ENCODE results near the gene ZC3H4. TPM values are rescaled to one million over a fixed set of nuclear protein-coding genes. Genes with fewer than 3 reads are reported as not detected.
A peak's percentile ranks its signal among the peaks of the same experiment; 100 is the strongest.

ZC3H4 gene
- total RNA-seq, 6 experiments from 2014 or later: 8.3 to 19.1 (median 15.1) TPM

DNA sequence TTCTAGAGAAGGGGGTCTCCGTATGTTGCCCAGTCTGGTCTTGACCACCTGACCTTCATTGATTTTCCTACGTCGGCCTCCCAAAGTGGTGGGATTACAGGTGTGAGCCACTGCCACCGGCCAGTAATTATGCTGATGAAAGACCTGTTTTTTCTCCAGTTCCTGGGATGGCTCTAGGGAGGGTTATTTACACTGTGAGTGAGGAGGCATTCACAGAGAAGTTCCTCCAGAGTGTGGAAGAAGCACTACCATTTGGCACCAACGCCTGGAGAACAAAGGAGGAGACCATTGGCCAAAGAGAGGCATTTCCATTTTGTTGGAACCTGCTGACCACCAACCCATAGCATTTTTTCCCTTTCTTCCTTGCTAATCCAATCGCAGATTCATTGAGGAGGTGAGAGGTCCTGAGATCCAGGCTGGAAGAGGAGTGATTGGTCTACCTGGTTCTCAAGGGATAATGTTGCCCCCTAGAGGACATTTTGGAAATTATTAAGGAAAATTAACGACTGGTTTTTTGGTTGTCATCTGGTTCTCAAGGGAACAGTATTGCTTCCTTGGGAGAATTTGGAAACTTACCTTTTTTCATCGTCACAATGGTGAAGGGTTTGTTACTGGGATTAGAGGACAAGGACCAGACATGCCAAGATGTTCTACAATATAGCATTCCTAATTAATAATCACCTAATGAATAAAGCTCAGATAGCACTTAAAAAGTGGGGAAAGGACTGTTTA is 11.5 kb upstream of the ZC3H4 start:
- Histone ChIP-seq H3K9me3 (no peaks in the 10 kb centered on the region), H3K36me3 (no peaks in the 10 kb centered on the region), H3K27ac (no peak overlapping the region), H3K27me3 (no peaks in the 10 kb centered on the region), H3K4me3 (no peak overlapping the region), H3K4me1 (no peaks in the 10 kb centered on the region)
- intact Hi-C loops (cut with DNase I): loop anchor here (5.0 to 10.0 kb wide), 2 partner anchors 43 to 50 kb away; no protein-coding TSS in a partner anchor
- DNase-seq: no peak
- TF ChIP-seq, protein P1, sequence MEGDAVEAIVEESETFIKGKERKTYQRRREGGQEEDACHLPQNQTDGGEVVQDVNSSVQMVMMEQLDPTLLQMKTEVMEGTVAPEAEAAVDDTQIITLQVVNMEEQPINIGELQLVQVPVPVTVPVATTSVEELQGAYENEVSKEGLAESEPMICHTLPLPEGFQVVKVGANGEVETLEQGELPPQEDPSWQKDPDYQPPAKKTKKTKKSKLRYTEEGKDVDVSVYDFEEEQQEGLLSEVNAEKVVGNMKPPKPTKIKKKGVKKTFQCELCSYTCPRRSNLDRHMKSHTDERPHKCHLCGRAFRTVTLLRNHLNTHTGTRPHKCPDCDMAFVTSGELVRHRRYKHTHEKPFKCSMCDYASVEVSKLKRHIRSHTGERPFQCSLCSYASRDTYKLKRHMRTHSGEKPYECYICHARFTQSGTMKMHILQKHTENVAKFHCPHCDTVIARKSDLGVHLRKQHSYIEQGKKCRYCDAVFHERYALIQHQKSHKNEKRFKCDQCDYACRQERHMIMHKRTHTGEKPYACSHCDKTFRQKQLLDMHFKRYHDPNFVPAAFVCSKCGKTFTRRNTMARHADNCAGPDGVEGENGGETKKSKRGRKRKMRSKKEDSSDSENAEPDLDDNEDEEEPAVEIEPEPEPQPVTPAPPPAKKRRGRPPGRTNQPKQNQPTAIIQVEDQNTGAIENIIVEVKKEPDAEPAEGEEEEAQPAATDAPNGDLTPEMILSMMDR (IDR thresholded peaks at IDR 0.05): peak; percentile 58 to 86 (median 64)
- no peak for TF ChIP-seq POLR2A (IDR thresholded peaks at IDR 0.05)
- ATAC-seq: peak; percentile 82 to 94 (median 87)
- WGBS (ENCODE audit: insufficient coverage, low coverage, low lambda C conversion rate, missing lambda C conversion rate): 23% methylated on average over 8 of the region's 8 CpGs

DNA sequence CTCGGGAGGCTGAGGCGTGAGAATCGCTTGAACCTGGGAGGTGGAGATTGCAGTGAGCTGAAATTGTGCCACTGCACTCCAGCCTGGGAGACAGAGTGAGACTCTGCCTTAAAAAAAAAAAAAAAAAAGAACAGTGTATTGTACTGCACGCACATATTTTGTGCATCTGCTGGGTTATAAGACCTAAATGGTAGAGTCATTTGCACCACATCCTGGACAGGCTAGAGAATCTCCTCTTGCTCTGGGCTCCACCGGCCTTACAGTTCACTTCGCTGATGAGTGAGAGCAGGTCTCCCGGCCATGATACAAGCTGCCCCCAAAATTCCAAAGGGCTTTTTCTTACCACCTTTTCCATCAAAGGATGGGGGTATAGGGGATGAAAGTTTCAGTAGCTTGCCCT is 9.8 kb upstream of the ZC3H4 start:
- H3K27ac ChIP-seq: no peak overlapping the region
- H3K9me3 ChIP-seq: no peaks in the 10 kb centered on the region
- intact Hi-C loops (cut with DNase I): loop anchor here (5.0 to 10.0 kb wide), 2 partner anchors 41 to 49 kb away; no protein-coding TSS in a partner anchor
- H3K27me3 ChIP-seq: no peaks in the 10 kb centered on the region
- WGBS (ENCODE audit: insufficient coverage, low coverage, low lambda C conversion rate, missing lambda C conversion rate): 88% methylated on average over 6 of the region's 7 CpGs
- DNase-seq (no peak), ATAC-seq (no peak)
- no peaks in the 10 kb centered on the region for H3K4me1 ChIP-seq
- no peak overlapping the region for H3K4me3 ChIP-seq
- H3K36me3 ChIP-seq: no peaks in the 10 kb centered on the region
- TF ChIP-seq POLR2A (IDR thresholded peaks at IDR 0.05): no peak
- TF ChIP-seq, protein P1 (IDR thresholded peaks at IDR 0.05): no peak

DNA sequence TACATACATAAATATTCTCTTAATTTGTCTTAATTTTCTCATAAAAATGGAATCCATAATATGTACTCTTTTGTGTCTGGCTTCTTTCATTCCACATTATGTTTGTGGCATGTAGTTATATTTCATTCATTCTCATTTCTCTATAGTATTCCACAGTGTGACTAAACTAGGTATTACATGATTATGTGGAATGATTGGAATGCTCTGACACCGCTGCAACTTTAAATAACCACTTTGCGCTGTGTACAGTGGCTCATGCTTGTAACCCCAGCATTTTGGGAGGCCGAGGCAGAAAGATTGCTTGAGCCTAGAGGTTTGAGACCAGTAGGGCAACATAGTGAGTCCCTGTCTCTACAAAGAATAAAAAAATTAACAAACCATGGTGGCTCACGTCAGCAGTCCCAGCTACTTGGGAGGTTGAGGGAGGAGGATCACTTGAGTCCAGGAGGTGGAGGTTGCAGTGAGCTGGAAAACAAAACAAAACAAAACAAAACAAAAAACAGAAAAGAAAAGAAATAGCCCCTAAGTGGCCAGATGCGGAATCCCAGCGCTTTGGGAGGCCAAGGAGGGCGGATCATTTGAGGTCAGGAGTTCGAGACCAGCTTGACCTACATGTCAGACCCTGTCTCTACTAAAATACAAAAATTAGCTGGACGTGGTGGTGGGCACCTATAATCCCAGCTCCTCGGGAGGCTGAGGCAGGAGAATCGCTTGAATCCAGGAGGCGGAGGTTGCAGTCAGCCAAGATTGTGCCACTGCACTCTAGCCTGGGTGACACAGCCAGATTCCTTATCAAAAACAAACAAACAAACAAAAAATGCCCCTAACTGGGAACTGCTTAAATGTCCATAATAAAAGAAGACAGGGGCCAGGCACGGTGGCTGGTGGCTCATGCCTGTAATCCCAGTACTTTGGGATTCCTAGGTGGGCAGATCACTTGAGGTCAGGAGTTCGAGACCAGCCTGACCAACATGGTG is 9.1 kb upstream of the ZC3H4 start:
- DNase-seq (no peak), ATAC-seq (peak in 1 of 4 donors; percentile 20)
- H3K4me3 ChIP-seq: no peak overlapping the region
- WGBS (ENCODE audit: insufficient coverage, low coverage, low lambda C conversion rate, missing lambda C conversion rate): 75% methylated on average over 13 of the region's 14 CpGs
- no peaks in the 10 kb centered on the region for H3K9me3 ChIP-seq
- intact Hi-C loops (cut with DNase I): loop anchor here (5.0 to 10.0 kb wide), 2 partner anchors 40 to 48 kb away; no protein-coding TSS in a partner anchor
- H3K4me1 ChIP-seq: no peaks in the 10 kb centered on the region
- H3K27me3 ChIP-seq: no peaks in the 10 kb centered on the region
- TF ChIP-seq POLR2A (IDR thresholded peaks at IDR 0.05): no peak
- TF ChIP-seq, protein P1 (IDR thresholded peaks at IDR 0.05): no peak
- no peak overlapping the region for H3K27ac ChIP-seq
- no peaks in the 10 kb centered on the region for H3K36me3 ChIP-seq

DNA sequence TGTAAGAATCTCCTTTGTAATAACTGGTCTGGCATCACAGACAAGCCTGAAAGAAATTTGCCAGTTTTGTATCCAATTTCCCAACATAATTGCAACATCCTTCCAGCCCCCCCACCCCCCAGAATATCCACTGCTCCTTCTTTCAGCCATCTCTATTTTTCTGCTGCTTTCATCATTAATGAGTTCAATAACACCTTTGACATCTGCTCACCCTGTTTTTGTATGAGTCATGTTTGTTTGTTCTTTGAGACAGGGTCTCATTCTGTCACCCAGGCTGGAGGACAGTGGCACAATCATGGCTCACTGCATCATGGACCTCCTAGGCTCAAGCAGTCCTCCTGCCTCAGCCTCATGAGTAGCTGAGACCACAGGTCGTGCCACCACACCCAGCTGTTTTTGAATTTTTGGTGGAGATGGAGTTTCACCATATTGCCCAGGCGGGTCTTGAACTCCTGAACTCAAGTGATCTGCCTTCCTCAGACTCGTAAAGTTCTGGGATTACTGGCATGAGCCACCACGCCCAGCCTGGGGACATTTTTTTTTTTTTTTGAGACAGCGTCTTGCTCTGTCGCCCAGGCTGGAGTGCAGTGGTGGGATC is 7.0 kb upstream of the ZC3H4 start:
- Histone ChIP-seq H3K27ac (no peak overlapping the region), H3K27me3 (no peaks in the 10 kb centered on the region), H3K36me3 (no peaks in the 10 kb centered on the region), H3K9me3 (no peaks in the 10 kb centered on the region), H3K4me1 (no peaks in the 10 kb centered on the region), H3K4me3 (no peak overlapping the region)
- DNase-seq (no peak), ATAC-seq (peak in 1 of 4 donors; percentile 56)
- intact Hi-C loops (cut with DNase I): loop anchor here (5.0 to 10.0 kb wide), 2 partner anchors 38 to 46 kb away; no protein-coding TSS in a partner anchor
- WGBS (ENCODE audit: insufficient coverage, low coverage, low lambda C conversion rate, missing lambda C conversion rate): 90% methylated on average over 4 of the region's 6 CpGs
- TF ChIP-seq, protein P1 (IDR thresholded peaks at IDR 0.05): no peak
- no peak for TF ChIP-seq POLR2A (IDR thresholded peaks at IDR 0.05)
